Measurements from ENCODE around the gene EXOC3. TPM values are rescaled to one million over a fixed set of nuclear protein-coding genes. Genes with fewer than 3 reads are reported as not detected.

Gene EXOC3
- polyA plus RNA-seq, 1 donor from 2014 or later, result 27.7 TPM

DNA sequence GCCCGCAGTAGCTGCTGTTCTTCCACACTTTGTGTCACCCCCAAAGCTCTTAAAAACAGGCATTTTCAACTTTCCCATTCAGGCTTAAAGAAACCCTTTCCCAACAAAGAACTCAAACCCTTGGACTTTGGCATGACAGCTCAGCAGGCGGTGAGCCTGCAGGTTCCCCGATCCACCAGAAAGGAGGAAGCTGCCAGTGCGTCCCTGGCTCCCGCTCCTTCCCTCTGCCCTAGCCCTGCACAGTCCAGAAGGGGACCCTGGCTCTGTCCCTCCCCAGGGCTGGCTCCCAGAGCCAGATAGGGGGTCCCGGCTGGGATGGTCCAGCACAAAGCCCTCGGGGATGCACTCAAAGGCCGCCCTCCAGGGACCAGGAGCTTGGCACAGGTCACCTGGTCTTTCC, 71.7 kb downstream of the EXOC3 start:
- Histone ChIP-seq H2AFZ (ENCODE audit: low read depth, low read length) (no peak overlapping the region), H3K4me2 (ENCODE audit: low read length) (no peak overlapping the region), H3K9me3 (ENCODE audit: low read length) (no peaks in the 10 kb centered on the region), H3K9ac (ENCODE audit: low read length) (no peak overlapping the region), H3F3A (ENCODE audit: insufficient read depth, low read length, poor library complexity, severe bottlenecking) (no peaks in the 10 kb centered on the region), H3K4me3 (ENCODE audit: low read length) (no peak overlapping the region), H3K36me3 (ENCODE audit: insufficient read depth, low read length) (no peaks in the 10 kb centered on the region), H4K20me1 (ENCODE audit: insufficient read depth) (no peaks in the 10 kb centered on the region), H3K27me3 (ENCODE audit: insufficient read depth, low read depth, low read length) (no peaks in the 10 kb centered on the region), H3K79me2 (replicated peaks; ENCODE audit: insufficient read depth, low read length) (no peaks in the 10 kb centered on the region), H3K9me2 (ENCODE audit: insufficient read depth, low read length) (no peaks in the 10 kb centered on the region), H3K27ac (ENCODE audit: low read length) (no peak overlapping the region)
- TF ChIP-seq SMC3 (conservative IDR thresholded peaks at IDR 0.05; ENCODE audit: poor library complexity) (no peak), POLR2AphosphoS5 (IDR thresholded peaks at IDR 0.05) (no peak), TAF1 (IDR thresholded peaks at IDR 0.05; ENCODE audit: low read depth) (no peak), EZH2 (IDR thresholded peaks at IDR 0.05; ENCODE audit: borderline replicate concordance, insufficient read depth, low read length, poor library complexity, severe bottlenecking) (no peak), EP300 (conservative IDR thresholded peaks at IDR 0.05; ENCODE audit: poor library complexity, severe bottlenecking) (no peak), CTCF (IDR thresholded peaks at IDR 0.05; ENCODE audit: poor library complexity, severe bottlenecking) (no peak), RAD21 (conservative IDR thresholded peaks at IDR 0.05) (no peak), MXI1 (conservative IDR thresholded peaks at IDR 0.05; ENCODE audit: poor library complexity, severe bottlenecking) (no peak)
- TF ChIP-seq, protein P1, sequence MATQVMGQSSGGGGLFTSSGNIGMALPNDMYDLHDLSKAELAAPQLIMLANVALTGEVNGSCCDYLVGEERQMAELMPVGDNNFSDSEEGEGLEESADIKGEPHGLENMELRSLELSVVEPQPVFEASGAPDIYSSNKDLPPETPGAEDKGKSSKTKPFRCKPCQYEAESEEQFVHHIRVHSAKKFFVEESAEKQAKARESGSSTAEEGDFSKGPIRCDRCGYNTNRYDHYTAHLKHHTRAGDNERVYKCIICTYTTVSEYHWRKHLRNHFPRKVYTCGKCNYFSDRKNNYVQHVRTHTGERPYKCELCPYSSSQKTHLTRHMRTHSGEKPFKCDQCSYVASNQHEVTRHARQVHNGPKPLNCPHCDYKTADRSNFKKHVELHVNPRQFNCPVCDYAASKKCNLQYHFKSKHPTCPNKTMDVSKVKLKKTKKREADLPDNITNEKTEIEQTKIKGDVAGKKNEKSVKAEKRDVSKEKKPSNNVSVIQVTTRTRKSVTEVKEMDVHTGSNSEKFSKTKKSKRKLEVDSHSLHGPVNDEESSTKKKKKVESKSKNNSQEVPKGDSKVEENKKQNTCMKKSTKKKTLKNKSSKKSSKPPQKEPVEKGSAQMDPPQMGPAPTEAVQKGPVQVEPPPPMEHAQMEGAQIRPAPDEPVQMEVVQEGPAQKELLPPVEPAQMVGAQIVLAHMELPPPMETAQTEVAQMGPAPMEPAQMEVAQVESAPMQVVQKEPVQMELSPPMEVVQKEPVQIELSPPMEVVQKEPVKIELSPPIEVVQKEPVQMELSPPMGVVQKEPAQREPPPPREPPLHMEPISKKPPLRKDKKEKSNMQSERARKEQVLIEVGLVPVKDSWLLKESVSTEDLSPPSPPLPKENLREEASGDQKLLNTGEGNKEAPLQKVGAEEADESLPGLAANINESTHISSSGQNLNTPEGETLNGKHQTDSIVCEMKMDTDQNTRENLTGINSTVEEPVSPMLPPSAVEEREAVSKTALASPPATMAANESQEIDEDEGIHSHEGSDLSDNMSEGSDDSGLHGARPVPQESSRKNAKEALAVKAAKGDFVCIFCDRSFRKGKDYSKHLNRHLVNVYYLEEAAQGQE (IDR thresholded peaks at IDR 0.05; ENCODE audit: borderline replicate concordance), result no peak

DNA sequence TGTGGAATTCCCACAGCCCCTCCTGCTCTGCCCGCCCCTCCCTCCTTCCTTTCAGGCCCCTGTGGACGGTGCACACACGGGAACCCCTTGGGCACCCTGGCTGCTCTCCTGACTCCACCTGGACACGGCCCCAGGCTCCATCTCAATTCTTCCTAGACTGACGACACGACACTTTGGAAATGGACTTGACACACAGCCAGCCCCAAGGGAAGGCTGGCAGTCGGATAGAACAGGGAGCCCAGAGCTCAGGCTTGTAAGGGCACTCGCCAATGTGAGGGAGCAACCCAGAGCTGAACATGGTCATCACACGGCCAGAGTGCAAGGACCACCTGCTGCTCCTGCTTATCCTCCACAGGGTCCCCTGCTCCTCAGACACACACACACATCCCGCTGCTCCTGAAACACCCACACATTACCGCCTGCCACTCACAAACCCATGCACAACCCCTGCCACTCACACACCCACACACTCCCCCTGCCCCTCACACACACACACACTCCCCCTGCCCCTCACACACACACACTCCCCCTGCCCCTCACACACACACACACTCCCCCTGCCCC, 72.4 kb downstream of the EXOC3 start:
- H3K9me2 ChIP-seq (ENCODE audit: insufficient read depth, low read length), result no peaks in the 10 kb centered on the region
- H3K36me3 ChIP-seq (ENCODE audit: insufficient read depth, low read length), result no peaks in the 10 kb centered on the region
- H3K79me2 ChIP-seq (replicated peaks; ENCODE audit: insufficient read depth, low read length), result no peaks in the 10 kb centered on the region
- H2AFZ ChIP-seq (ENCODE audit: low read depth, low read length), result no peak overlapping the region
- H3K27ac ChIP-seq (ENCODE audit: low read length), result no peak overlapping the region
- no peaks in the 10 kb centered on the region for H3F3A ChIP-seq (ENCODE audit: insufficient read depth, low read length, poor library complexity, severe bottlenecking)
- H3K27me3 ChIP-seq (ENCODE audit: insufficient read depth, low read depth, low read length), result no peaks in the 10 kb centered on the region
- no peaks in the 10 kb centered on the region for H3K9me3 ChIP-seq (ENCODE audit: low read length)
- H3K4me3 ChIP-seq (ENCODE audit: low read length), result no peak overlapping the region
- TF ChIP-seq MXI1 (conservative IDR thresholded peaks at IDR 0.05; ENCODE audit: poor library complexity, severe bottlenecking) (no peak), CTCF (IDR thresholded peaks at IDR 0.05; ENCODE audit: poor library complexity, severe bottlenecking) (no peak), RAD21 (conservative IDR thresholded peaks at IDR 0.05) (no peak), EP300 (conservative IDR thresholded peaks at IDR 0.05; ENCODE audit: poor library complexity, severe bottlenecking) (no peak), EZH2 (IDR thresholded peaks at IDR 0.05; ENCODE audit: borderline replicate concordance, insufficient read depth, low read length, poor library complexity, severe bottlenecking) (no peak), SMC3 (conservative IDR thresholded peaks at IDR 0.05; ENCODE audit: poor library complexity) (no peak), POLR2AphosphoS5 (IDR thresholded peaks at IDR 0.05) (no peak), TAF1 (IDR thresholded peaks at IDR 0.05; ENCODE audit: low read depth) (no peak)
- TF ChIP-seq, protein P1 (IDR thresholded peaks at IDR 0.05; ENCODE audit: borderline replicate concordance), result no peak
- no peak overlapping the region for H3K4me2 ChIP-seq (ENCODE audit: low read length)
- no peaks in the 10 kb centered on the region for H4K20me1 ChIP-seq (ENCODE audit: insufficient read depth)
- no peak overlapping the region for H3K9ac ChIP-seq (ENCODE audit: low read length)

All from neural cell (in vitro differentiated cells).